GM12878 (cell line): Measurements from ENCODE around the gene ANKRD13C.

Source experiments
- CTCF ChIP-seq, 3 experiments: IDR thresholded peaks in 2 of 3; conservative IDR thresholded peaks in 1 of 3; 2 replicates each; pipeline ENCODE4 v1.5.1; 2011; ENCODE audit warnings: low read depth in 3 of 3, low read length in 3 of 3, mild to moderate bottlenecking in 3 of 3, control low read depth in 2 of 3, moderate library complexity in 2 of 3, inconsistent platforms in 1 of 3, mixed read lengths in 1 of 3; ENCODE audit not compliant: control insufficient read depth in 2 of 3, insufficient read depth in 1 of 3; ENCODE audit errors: extremely low read depth in 1 of 3
- POLR2A ChIP-seq: IDR thresholded peaks from 2 replicates; pipeline ENCODE4 v1.6.1; 2011; ENCODE audit warnings: low read depth, mild to moderate bottlenecking, low read length
- POU2F2 ChIP-seq: IDR thresholded peaks from 3 replicates; pipeline ENCODE4 v1.6.1; 2011; ENCODE audit warnings: low read depth, mild to moderate bottlenecking, low read length, borderline replicate concordance
- SREBF2 ChIP-seq: IDR thresholded peaks from 2 replicates; pipeline ENCODE4 v1.6.1; 2012; ENCODE audit warnings: mild to moderate bottlenecking, low read length

GRCh38 chr1:70353601-70354331 lies 756 bp downstream of the ANKRD13C start:
- TF ChIP-seq POU2F2 (no peak), SREBF2 (no peak), POLR2A (no peak), CTCF (IDR thresholded peaks at IDR 0.05 in 2 of 3, conservative IDR thresholded peaks at IDR 0.05 in 1 of 3; ENCODE audit: control insufficient read depth in 2 of 3, extremely low read depth in 1 of 3, insufficient read depth in 1 of 3, low read depth in 3 of 3, low read length in 3 of 3) (no peak)
